GM12878 (cell line): ENCODE measurements around the gene ARHGAP22. TPM values are rescaled to one million over a fixed set of nuclear protein-coding genes. Genes with fewer than 3 reads are reported as not detected.
A peak's percentile ranks its signal among the peaks of the same experiment; 100 is the strongest.

Source experiments
- ATAC-seq: fragments of 200-7000 bp; cut with Tn5 transposase; 3 replicates; pipeline ENCODE4 v1.9.1; 2020; ENCODE audit warnings: mild to moderate bottlenecking, moderate library complexity
- BruUV-seq: library from RNA; stranded (reverse); fragments of 400-500 nt; replicated peaks from 2 replicates; lab custom pipeline; 2021; lab: Mats Ljungman, UMichigan
- CTCF ChIA-PET: fragments of 300-600 bp; sonication (Branson Sonifier 250); formaldehyde crosslinking; extraction: SDS; loops from one replicate; lab custom pipeline; 2021; ENCODE audit warnings: inconsistent platforms; lab: Yijun Ruan, JAX
- POLR2A ChIA-PET: fragments of 350-600 bp; formaldehyde crosslinking; extraction: SDS; loops from one replicate; lab custom pipeline; 2021; ENCODE audit warnings: inconsistent platforms; lab: Charles Lee
- RAD21 ChIA-PET: fragments of 300-600 bp; sonication (Branson Sonifier 250); formaldehyde crosslinking; loops from one replicate; lab custom pipeline; 2023; ENCODE audit warnings: antibody characterized with exemption; ENCODE audit not compliant: unreplicated experiment; lab: Charles Lee
- SMC1A ChIA-PET: fragments of 300-600 bp; sonication (Branson Sonifier 250); formaldehyde crosslinking; loops from one replicate; lab custom pipeline; 2023; ENCODE audit not compliant: unreplicated experiment, uncharacterized antibody; lab: Charles Lee
- DNase-seq: peaks from one replicate; pipeline ENCODE4 v3.0.0-alpha.2; 2011; ENCODE audit warnings: low read depth, low spot score
- FAIRE-seq: peaks from 3 replicates; lab custom pipeline; 2011; peaks lifted over from hg19 to GRCh38; lab: Jason Lieb, UNC
- H2AFZ ChIP-seq: 2 replicates; pipeline ENCODE4 v1.6.0; 2011; ENCODE audit warnings: low read depth, low read length, control low read depth; ENCODE audit not compliant: control insufficient read depth
- H3K27ac ChIP-seq: 2 replicates; pipeline ENCODE4 v1.5.1; 2011; ENCODE audit warnings: control low read depth; ENCODE audit not compliant: control insufficient read depth, insufficient read depth
- H3K27me3 ChIP-seq, 2 experiments: replicated peaks in 1 of 2; 2 replicates each; pipeline versions ENCODE4 v1.6.0 to v1.6.1; 2011; ENCODE audit warnings: low read length in 1 of 2; ENCODE audit not compliant: control insufficient read depth in 2 of 2, insufficient read depth in 2 of 2
- H3K36me3 ChIP-seq, 2 experiments: 2 replicates each; pipeline ENCODE4 v1.5.1; 2011; ENCODE audit warnings: low read length in 1 of 2; ENCODE audit not compliant: control insufficient read depth in 2 of 2, insufficient read depth in 2 of 2
- H3K4me1 ChIP-seq: 2 replicates; pipeline ENCODE4 v1.6.1; 2011; ENCODE audit warnings: mild to moderate bottlenecking, low read length, moderate library complexity, mixed read lengths; ENCODE audit not compliant: control insufficient read depth, insufficient read depth
- H3K4me2 ChIP-seq: 2 replicates; pipeline ENCODE4 v1.6.0; 2011; ENCODE audit warnings: control low read depth; ENCODE audit not compliant: control insufficient read depth, insufficient read depth
- H3K4me3 ChIP-seq: fragments of 200-600 bp; sonication (generic); 2 replicates; pipeline ENCODE4 v1.5.1; 2016
- H3K79me2 ChIP-seq: 2 replicates; pipeline ENCODE4 v1.6.0; 2011; ENCODE audit warnings: low read length; ENCODE audit not compliant: control insufficient read depth, insufficient read depth
- H3K9ac ChIP-seq: 2 replicates; pipeline ENCODE4 v1.8.0; 2011; ENCODE audit warnings: low read length, control low read depth, mixed read lengths; ENCODE audit not compliant: control insufficient read depth, insufficient read depth
- H3K9me3 ChIP-seq: replicated peaks from 3 replicates; pipeline ENCODE4 v1.5.1; 2011; ENCODE audit warnings: mild to moderate bottlenecking, low read length; ENCODE audit not compliant: control insufficient read depth, insufficient read depth
- H4K20me1 ChIP-seq: 2 replicates; pipeline ENCODE4 v1.6.0; 2011; ENCODE audit not compliant: control insufficient read depth, insufficient read depth
- ASH2L ChIP-seq: fragments of 300-600, 200-600 bp; sonication (generic); IDR thresholded peaks from 2 replicates; pipeline ENCODE4 v1.6.1; 2017; ENCODE audit warnings: low read depth, mild to moderate bottlenecking, borderline replicate concordance
- BHLHE40 ChIP-seq, 2 experiments: fragments of 450-650 bp in 1 of 2; IDR thresholded peaks; 2 replicates each; pipeline ENCODE4 v1.6.1; 2011 to 2017; ENCODE audit warnings: low read depth in 2 of 2, borderline replicate concordance in 1 of 2, improper control_type of control experiment in 1 of 2, low read length in 1 of 2, mild to moderate bottlenecking in 1 of 2
- EGR1 ChIP-seq, 2 experiments: IDR thresholded peaks; 1 replicate in 1 of 2; 2 replicates in 1 of 2; pipeline ENCODE4 v1.6.1; 2011 to 2012; ENCODE audit warnings: low read depth in 2 of 2, low read length in 2 of 2, borderline replicate concordance in 1 of 2, mild to moderate bottlenecking in 1 of 2, moderate library complexity in 1 of 2
- KDM1A ChIP-seq: fragments of 200-600 bp; sonication (generic); IDR thresholded peaks from 2 replicates; pipeline ENCODE4 v1.6.1; 2016; ENCODE audit warnings: borderline replicate concordance
- LARP7 ChIP-seq: fragments of 450-650 bp; IDR thresholded peaks from 2 replicates; pipeline ENCODE4 v1.6.1; 2017; ENCODE audit warnings: mild to moderate bottlenecking
- RB1 ChIP-seq: fragments of 450-650 bp; formaldehyde crosslinking; IDR thresholded peaks from 2 replicates; pipeline ENCODE4 v1.6.1; 2017; ENCODE audit warnings: mild to moderate bottlenecking, borderline replicate concordance
- RFX5 ChIP-seq: IDR thresholded peaks from 2 replicates; pipeline ENCODE4 v1.6.1; 2011; ENCODE audit warnings: low read depth, low read length, improper control_type of control experiment
- RUNX3 ChIP-seq: IDR thresholded peaks from 2 replicates; pipeline ENCODE4 v1.6.1; 2012; ENCODE audit warnings: low read length, inconsistent platforms
- SREBF1 ChIP-seq: IDR thresholded peaks from 2 replicates; pipeline ENCODE4 v1.6.1; 2012; ENCODE audit warnings: mild to moderate bottlenecking, low read length
- WGBS: methylation state at CpG from one replicate; pipeline ENCODE4 v1.1.6; 2016; ENCODE audit warnings: low lambda C conversion rate; ENCODE audit not compliant: insufficient replicate concordance, insufficient coverage; ENCODE audit errors: missing lambda C conversion rate; 5-methylcytosine and 5-hydroxymethylcytosine counted together
- in situ Hi-C: fragments of 300-500 bp; cut with MboI; formaldehyde crosslinking; loops from 9 replicates; pipeline ENCODE4 v1.14.3; 2018; ENCODE audit warnings: mixed read lengths
- intact Hi-C: fragments of 100-400 bp; cut with micrococcal nuclease; formaldehyde crosslinking; loops from one replicate; pipeline ENCODE4 v1.14.2; 2022; ENCODE audit not compliant: unreplicated experiment
- polyA plus RNA-seq, 11 experiments: library from polyadenylated mRNA; depleted of rRNA in 4 of 11; unstranded in 6 of 11; stranded (reverse) in 5 of 11; fragments of >200 nt; fragmentation: Nextera tagmentation in 4 of 11; fragmentation: Illumina TruSeq in 1 of 11; extraction: Ambion mirVana in 4 of 11; extraction: Trizol in 1 of 11; gene quantifications; 1 replicate in 1 of 11; 2 replicates in 10 of 11; pipeline versions ENCODE4 v1.2.1 to v1.2.3, GENCODE V29; 2011 to 2016; ENCODE audit warnings: inconsistent platforms in 2 of 11, missing spikeins in 2 of 11, low read depth in 1 of 11
- total RNA-seq, 4 experiments: library from RNA; depleted of rRNA in 3 of 4; stranded (reverse); fragments of >200 nt in 3 of 4; fragmentation: Illumina TruSeq in 1 of 4; extraction: Trizol in 1 of 4; gene quantifications; 2 replicates each; pipeline versions ENCODE4 v1.2.1 to v1.2.3, GENCODE V29; 2013 to 2021
- TF ChIP-seq, protein P1 (sequence below): IDR thresholded peaks from 2 replicates; pipeline ENCODE4 v1.6.1; 2011; ENCODE audit warnings: low read depth, low read length, improper control_type of control experiment, borderline replicate concordance
- TF ChIP-seq, protein P2 (sequence below): fragments of 450-650 bp; IDR thresholded peaks from 2 replicates; pipeline ENCODE4 v1.6.1; 2017; ENCODE audit warnings: mild to moderate bottlenecking, moderate library complexity

Gene ARHGAP22
- total and polyA plus RNA-seq, 10 of the 15 experiments (the other 5 are each of a cell fraction or from before 2014, with no cell fraction given), result 0.07 to 0.61 (median 0.18) TPM; not detected in 5

DNA sequence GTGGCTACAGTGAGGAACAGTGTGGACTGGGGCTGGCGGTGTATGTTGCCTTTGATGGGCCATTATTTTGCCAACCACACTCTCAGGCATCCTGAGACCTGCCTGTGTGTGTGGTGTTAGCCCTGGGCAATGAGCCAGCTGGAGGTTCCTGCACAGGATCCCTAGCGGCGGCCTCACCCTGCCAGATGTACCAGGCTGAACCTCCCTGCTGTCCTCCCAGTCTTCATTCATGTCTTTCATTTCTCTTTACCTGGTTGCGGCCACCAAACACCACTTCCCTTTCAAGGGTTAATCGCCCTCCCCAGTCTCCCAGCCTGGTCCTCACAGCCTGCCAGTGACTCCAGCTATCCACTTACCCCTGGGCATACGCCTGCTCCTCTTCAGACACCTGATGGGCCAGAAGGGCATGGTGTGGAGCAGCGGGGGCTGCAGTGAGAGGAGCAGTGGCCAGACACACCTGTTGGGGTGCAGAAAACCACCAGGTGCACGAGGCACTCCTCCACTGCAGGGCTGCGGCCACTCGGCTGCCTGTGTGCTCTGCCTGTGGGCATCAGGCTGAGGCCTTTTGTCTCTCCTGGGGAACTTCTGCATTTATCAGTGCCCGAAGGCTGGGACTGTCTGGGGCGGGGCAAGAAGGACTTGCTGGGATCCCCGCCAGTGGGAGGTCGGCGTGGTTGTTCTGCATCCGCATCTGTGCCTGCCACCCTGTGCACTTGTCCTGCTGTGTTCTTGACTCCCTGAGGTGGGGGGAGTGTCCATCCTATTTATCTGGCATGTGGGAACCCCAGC is 111.6 kb downstream of the ARHGAP22 start:
- no peak for TF ChIP-seq SREBF1
- TF ChIP-seq, protein P1, sequence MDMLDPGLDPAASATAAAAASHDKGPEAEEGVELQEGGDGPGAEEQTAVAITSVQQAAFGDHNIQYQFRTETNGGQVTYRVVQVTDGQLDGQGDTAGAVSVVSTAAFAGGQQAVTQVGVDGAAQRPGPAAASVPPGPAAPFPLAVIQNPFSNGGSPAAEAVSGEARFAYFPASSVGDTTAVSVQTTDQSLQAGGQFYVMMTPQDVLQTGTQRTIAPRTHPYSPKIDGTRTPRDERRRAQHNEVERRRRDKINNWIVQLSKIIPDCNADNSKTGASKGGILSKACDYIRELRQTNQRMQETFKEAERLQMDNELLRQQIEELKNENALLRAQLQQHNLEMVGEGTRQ, result no peak
- TF ChIP-seq RB1, result no peak
- intact Hi-C loops (no loop called here), in situ Hi-C loops (no loop called here)
- no TSS peak for BruUV-seq
- H3K9ac ChIP-seq, result no peak overlapping the region
- no peaks in the 10 kb centered on the region for H3K36me3 ChIP-seq
- H2AFZ ChIP-seq, result no peak overlapping the region
- H3K27me3 ChIP-seq, result 0 out of 4 replicates have a peak, but pooled peaks cover 0 to 3% of the 10 kb centered on the region in 2 experiments
- POLR2A ChIA-PET, result no interaction called here
- SMC1A ChIA-PET, result no interaction called here
- H3K27ac ChIP-seq, result no peak overlapping the region
- no peak for DNase-seq
- 42% methylated on average over 16 of the region's 16 CpGs for WGBS
- no peak overlapping the region for H3K4me3 ChIP-seq
- RAD21 ChIA-PET, result interaction anchor here (1.0 kb wide), 1 partner anchor 165 kb away, joined by 3 read pairs; no protein-coding TSS in a partner anchor
- no peaks in the 10 kb centered on the region for H4K20me1 ChIP-seq
- H3K9me3 ChIP-seq, result no peaks in the 10 kb centered on the region
- CTCF ChIA-PET, result interaction anchor here (0.7 to 1.9 kb wide), 3 partner anchors 9 to 130 kb away, joined by 3 to 5 read pairs (median 4); no protein-coding TSS in a partner anchor
- FAIRE-seq, result no peak
- H3K4me1 ChIP-seq, result no peaks in the 10 kb centered on the region
- peak; percentile 30 for ATAC-seq
- H3K4me2 ChIP-seq, result no peak overlapping the region
- H3K79me2 ChIP-seq, result no peaks in the 10 kb centered on the region

DNA sequence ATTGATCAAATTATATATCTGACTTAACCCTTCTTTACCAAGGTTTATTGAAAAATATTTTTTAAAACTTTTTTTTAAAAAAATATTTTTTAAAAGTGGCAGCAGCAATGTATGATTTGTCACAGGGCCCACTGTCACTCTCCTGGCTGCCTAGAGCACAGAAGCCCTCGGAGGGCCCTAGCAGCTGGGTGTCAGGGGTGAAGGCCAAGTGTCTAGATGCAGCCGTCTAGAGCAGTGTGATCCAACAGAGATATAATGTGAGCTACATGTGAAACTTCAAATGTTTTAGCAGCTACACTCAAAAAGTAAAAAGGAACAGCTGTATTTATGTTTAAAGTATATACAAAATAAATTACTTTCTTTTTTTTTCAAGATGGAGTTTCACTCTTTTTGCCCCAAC is 112.7 kb downstream of the ARHGAP22 start:
- FAIRE-seq (no peak), DNase-seq (no peak), ATAC-seq (no peak)
- 32% methylated on average over 2 of the region's 2 CpGs for WGBS
- 0 out of 4 replicates have a peak, but pooled peaks cover 0 to 3% of the 10 kb centered on the region in 2 experiments for H3K27me3 ChIP-seq
- H3K36me3 ChIP-seq, result no peaks in the 10 kb centered on the region
- H3K4me1 ChIP-seq, result no peaks in the 10 kb centered on the region
- RAD21 ChIA-PET, result interaction anchor here (1.0 kb wide), 1 partner anchor 166 kb away, joined by 3 read pairs; no protein-coding TSS in a partner anchor
- no peaks in the 10 kb centered on the region for H3K9me3 ChIP-seq
- H3K4me2 ChIP-seq, result no peak overlapping the region
- H3K4me3 ChIP-seq, result no peak overlapping the region
- H3K27ac ChIP-seq, result no peak overlapping the region
- SMC1A ChIA-PET, result no interaction called here
- CTCF ChIA-PET, result interaction anchor here (1.9 kb wide), 1 partner anchor 129 kb away, joined by 5 read pairs; no protein-coding TSS in a partner anchor
- no peaks in the 10 kb centered on the region for H3K79me2 ChIP-seq
- no TSS peak for BruUV-seq
- H3K9ac ChIP-seq, result no peak overlapping the region
- no peak overlapping the region for H2AFZ ChIP-seq
- in situ Hi-C loops, result no loop called here
- no peaks in the 10 kb centered on the region for H4K20me1 ChIP-seq
- intact Hi-C loops, result no loop called here
- POLR2A ChIA-PET, result interaction anchor here (0.7 kb wide), 1 partner anchor 1032 kb away, joined by 4 read pairs; no protein-coding TSS in a partner anchor
- TF ChIP-seq ASH2L (no peak), RFX5 (no peak), LARP7 (no peak), RUNX3 (no peak), BHLHE40 (IDR thresholded peaks at IDR 0.05; ENCODE audit: borderline replicate concordance in 1 of 2, low read depth in 2 of 2, low read length in 1 of 2) (no peak), KDM1A (no peak), EGR1 (IDR thresholded peaks at IDR 0.05; ENCODE audit: borderline replicate concordance in 1 of 2, low read depth in 2 of 2, low read length in 2 of 2) (no peak)
- TF ChIP-seq, protein P2, sequence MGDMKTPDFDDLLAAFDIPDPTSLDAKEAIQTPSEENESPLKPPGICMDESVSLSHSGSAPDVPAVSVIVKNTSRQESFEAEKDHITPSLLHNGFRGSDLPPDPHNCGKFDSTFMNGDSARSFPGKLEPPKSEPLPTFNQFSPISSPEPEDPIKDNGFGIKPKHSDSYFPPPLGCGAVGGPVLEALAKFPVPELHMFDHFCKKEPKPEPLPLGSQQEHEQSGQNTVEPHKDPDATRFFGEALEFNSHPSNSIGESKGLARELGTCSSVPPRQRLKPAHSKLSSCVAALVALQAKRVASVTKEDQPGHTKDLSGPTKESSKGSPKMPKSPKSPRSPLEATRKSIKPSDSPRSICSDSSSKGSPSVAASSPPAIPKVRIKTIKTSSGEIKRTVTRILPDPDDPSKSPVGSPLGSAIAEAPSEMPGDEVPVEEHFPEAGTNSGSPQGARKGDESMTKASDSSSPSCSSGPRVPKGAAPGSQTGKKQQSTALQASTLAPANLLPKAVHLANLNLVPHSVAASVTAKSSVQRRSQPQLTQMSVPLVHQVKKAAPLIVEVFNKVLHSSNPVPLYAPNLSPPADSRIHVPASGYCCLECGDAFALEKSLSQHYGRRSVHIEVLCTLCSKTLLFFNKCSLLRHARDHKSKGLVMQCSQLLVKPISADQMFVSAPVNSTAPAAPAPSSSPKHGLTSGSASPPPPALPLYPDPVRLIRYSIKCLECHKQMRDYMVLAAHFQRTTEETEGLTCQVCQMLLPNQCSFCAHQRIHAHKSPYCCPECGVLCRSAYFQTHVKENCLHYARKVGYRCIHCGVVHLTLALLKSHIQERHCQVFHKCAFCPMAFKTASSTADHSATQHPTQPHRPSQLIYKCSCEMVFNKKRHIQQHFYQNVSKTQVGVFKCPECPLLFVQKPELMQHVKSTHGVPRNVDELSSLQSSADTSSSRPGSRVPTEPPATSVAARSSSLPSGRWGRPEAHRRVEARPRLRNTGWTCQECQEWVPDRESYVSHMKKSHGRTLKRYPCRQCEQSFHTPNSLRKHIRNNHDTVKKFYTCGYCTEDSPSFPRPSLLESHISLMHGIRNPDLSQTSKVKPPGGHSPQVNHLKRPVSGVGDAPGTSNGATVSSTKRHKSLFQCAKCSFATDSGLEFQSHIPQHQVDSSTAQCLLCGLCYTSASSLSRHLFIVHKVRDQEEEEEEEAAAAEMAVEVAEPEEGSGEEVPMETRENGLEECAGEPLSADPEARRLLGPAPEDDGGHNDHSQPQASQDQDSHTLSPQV, result no peak
